HFF-Myc (cell line): ENCODE measurements around the gene EDEM3.

Source experiments
- DNase-seq: peaks from one replicate; pipeline ENCODE4 v3.0.0-alpha.2; 2011; ENCODE audit warnings: low read depth; ENCODE audit errors: extremely low read depth
- H3K4me3 ChIP-seq: replicated peaks from 2 replicates; pipeline ENCODE4 v1.5.1; 2011; ENCODE audit warnings: low read depth, mild to moderate bottlenecking, control low read depth, low read length
- CTCF ChIP-seq: IDR thresholded peaks from 2 replicates; pipeline ENCODE4 v1.5.1; 2012; ENCODE audit warnings: mild to moderate bottlenecking, low read depth, low read length, control low read depth; ENCODE audit errors: missing control alignments

EDEM3 gene

GRCh38 chr1:184646178-184646701 is 108.4 kb downstream of the EDEM3 start:
- TF ChIP-seq CTCF, result no peak
- no peak for DNase-seq
- no peak overlapping the region for H3K4me3 ChIP-seq

GRCh38 chr1:184644771-184645170 is 109.9 kb downstream of the EDEM3 start:
- no peak for DNase-seq
- H3K4me3 ChIP-seq, result no peak overlapping the region
- TF ChIP-seq CTCF, result no peak

- no peak for DNase-seq
- H3K4me3 ChIP-seq, result no peak overlapping the region
- no peak for TF ChIP-seq CTCF
These were observed 111.0 kb downstream of the EDEM3 start for GRCh38 chr1:184643661-184644060.

- no peak for TF ChIP-seq CTCF
- DNase-seq, result no peak
These were observed 112.8 kb downstream of the EDEM3 start for GRCh38 chr1:184641894-184642293.

GRCh38 chr1:184640505-184640904 is 114.2 kb downstream of the EDEM3 start:
- no peak overlapping the region for H3K4me3 ChIP-seq
- no peak for DNase-seq
- no peak for TF ChIP-seq CTCF

More at GRCh38 chr1:184641894-184642293, 112.8 kb downstream of the EDEM3 start:
- no peak overlapping the region for H3K4me3 ChIP-seq
